Calu3 (cell line): ENCODE results near the gene LSAMP. TPM values are rescaled to one million over a fixed set of nuclear protein-coding genes. Genes with fewer than 3 reads are reported as not detected.

Experiments
- BruUV-seq: library from RNA; stranded (reverse); fragments of 400-500 nt; replicated peaks from 2 replicates; lab custom pipeline; 2021; lab: Mats Ljungman, UMichigan
- CTCF ChIA-PET: fragments of 300-600 bp; sonication (Branson Sonifier 250); formaldehyde crosslinking; loops from one replicate; lab custom pipeline; 2022; ENCODE audit warnings: antibody characterized with exemption; lab: Charles Lee
- DNase-seq: peaks from one replicate; pipeline ENCODE4 v3.0.0; 2022
- H3K27ac Mint-ChIP-seq: one replicate; pipeline ENCODE4 v1.8.0; 2022; ENCODE audit warnings: mixed read lengths; ENCODE audit not compliant: unreplicated experiment
- H3K27me3 Mint-ChIP-seq: one replicate; pipeline ENCODE4 v1.8.0; 2022; ENCODE audit warnings: mixed read lengths; ENCODE audit not compliant: unreplicated experiment
- H3K36me3 Mint-ChIP-seq: one replicate; pipeline ENCODE4 v1.8.0; 2022; ENCODE audit warnings: mild to moderate bottlenecking, moderate library complexity, mixed read lengths; ENCODE audit not compliant: insufficient read depth, unreplicated experiment
- H3K4me1 Mint-ChIP-seq: one replicate; pipeline ENCODE4 v1.8.0; 2022; ENCODE audit warnings: mild to moderate bottlenecking, low read depth, mixed read lengths; ENCODE audit not compliant: unreplicated experiment
- H3K4me3 Mint-ChIP-seq: one replicate; pipeline ENCODE4 v1.8.0; 2022; ENCODE audit warnings: mild to moderate bottlenecking, low read depth, moderate library complexity, mixed read lengths; ENCODE audit not compliant: unreplicated experiment
- H3K9me3 Mint-ChIP-seq: one replicate; pipeline ENCODE4 v1.8.0; 2022; ENCODE audit warnings: low read depth, mixed read lengths; ENCODE audit not compliant: unreplicated experiment
- CTCF ChIP-seq: fragments of 200-600 bp; IDR thresholded peaks from one replicate; pipeline ENCODE4 v1.8.0; 2022; ENCODE audit warnings: antibody characterized with exemption; ENCODE audit not compliant: unreplicated experiment
- intact Hi-C: fragments of 100-400 bp; cut with micrococcal nuclease; formaldehyde crosslinking; loops from one replicate; pipeline ENCODE4 v1.10.0; 2022; ENCODE audit not compliant: unreplicated experiment
- total RNA-seq: library from RNA; stranded (reverse); gene quantifications from 2 replicates; pipeline ENCODE4 v1.2.3, GENCODE V29; 2022

LSAMP gene
- total RNA-seq, 1 experiment from 2014 or later: 0.90 TPM

DNA sequence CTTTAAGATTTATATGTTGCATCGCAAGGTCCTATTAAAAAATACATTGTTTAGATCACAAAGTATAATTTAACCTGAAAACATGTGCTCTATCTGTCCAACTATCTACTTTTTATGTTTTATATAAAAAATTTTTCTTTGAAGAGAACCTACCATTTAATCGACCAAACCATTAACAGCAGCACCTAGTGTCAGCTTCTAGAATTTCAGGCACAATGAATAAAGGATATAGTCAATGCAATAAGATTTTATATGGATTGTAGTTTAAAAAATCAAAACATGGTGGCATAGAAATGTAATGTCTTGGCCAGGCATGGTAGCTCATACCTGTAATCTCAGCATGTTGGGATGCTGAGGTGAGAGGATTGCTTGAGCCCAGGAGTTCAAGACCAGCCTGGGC is 508.2 kb downstream of the LSAMP start:
- H3K9me3 Mint-ChIP-seq: no peaks in the 10 kb centered on the region
- intact Hi-C loops: no loop called here
- no TSS peak for BruUV-seq
- no peaks in the 10 kb centered on the region for H3K27me3 Mint-ChIP-seq
- H3K27ac Mint-ChIP-seq: no peak overlapping the region
- H3K4me3 Mint-ChIP-seq: no peak overlapping the region
- H3K36me3 Mint-ChIP-seq: no peaks in the 10 kb centered on the region
- TF ChIP-seq CTCF: no peak
- no peaks in the 10 kb centered on the region for H3K4me1 Mint-ChIP-seq
- CTCF ChIA-PET: no interaction called here
- DNase-seq: no peak

GRCh38 chr3:115932807-115933206 is 512.5 kb downstream of the LSAMP start:
- H3K27ac Mint-ChIP-seq: no peak overlapping the region
- no peak for DNase-seq
- intact Hi-C loops: no loop called here
- no peaks in the 10 kb centered on the region for H3K36me3 Mint-ChIP-seq
- no peaks in the 10 kb centered on the region for H3K27me3 Mint-ChIP-seq
- no peaks in the 10 kb centered on the region for H3K9me3 Mint-ChIP-seq
- no peak overlapping the region for H3K4me3 Mint-ChIP-seq
- CTCF ChIA-PET: no interaction called here
- no peak for TF ChIP-seq CTCF
- no TSS peak for BruUV-seq
- no peaks in the 10 kb centered on the region for H3K4me1 Mint-ChIP-seq

GRCh38 chr3:115931581-115931980 is 513.7 kb downstream of the LSAMP start:
- DNase-seq: no peak
- intact Hi-C loops: no loop called here
- BruUV-seq: no TSS peak
- Mint-ChIP-seq H3K36me3 (no peaks in the 10 kb centered on the region), H3K9me3 (no peaks in the 10 kb centered on the region), H3K27ac (no peak overlapping the region), H3K4me1 (no peaks in the 10 kb centered on the region), H3K4me3 (no peak overlapping the region), H3K27me3 (no peaks in the 10 kb centered on the region)
- CTCF ChIA-PET: no interaction called here
- TF ChIP-seq CTCF: no peak

- BruUV-seq: no TSS peak
Observed at GRCh38 chr3:115930922-115931321, 514.4 kb downstream of the LSAMP start.

More at GRCh38 chr3:115930922-115931321, 514.4 kb downstream of the LSAMP start:
- intact Hi-C loops: no loop called here
- no peak overlapping the region for H3K4me3 Mint-ChIP-seq
- TF ChIP-seq CTCF: no peak
- H3K4me1 Mint-ChIP-seq: no peaks in the 10 kb centered on the region
- no peaks in the 10 kb centered on the region for H3K9me3 Mint-ChIP-seq
- no peak overlapping the region for H3K27ac Mint-ChIP-seq
- H3K27me3 Mint-ChIP-seq: no peaks in the 10 kb centered on the region
- no peaks in the 10 kb centered on the region for H3K36me3 Mint-ChIP-seq
- CTCF ChIA-PET: no interaction called here
- DNase-seq: no peak
